ENCODE measurements around the gene ROR2.

- no peak for TF ChIP-seq CTCF (IDR thresholded peaks at IDR 0.05)
- no peak for TF ChIP-seq POLR2A (IDR thresholded peaks at IDR 0.05)
Observed at GRCh38 chr9:91935805-91936514, 14.1 kb downstream of the ROR2 start.
